Parietal lobe (tissue), 1 donor: Measurements from ENCODE around the gene ENOSF1. TPM values are rescaled to one million over a fixed set of nuclear protein-coding genes. Genes with fewer than 3 reads are reported as not detected.

Experiments
- total RNA-seq: library from RNA; depleted of rRNA; stranded (reverse); fragments of >200 nt; gene quantifications from one replicate; pipeline ENCODE4 v1.2.3, GENCODE V29; 2014

Gene ENOSF1, protein sequence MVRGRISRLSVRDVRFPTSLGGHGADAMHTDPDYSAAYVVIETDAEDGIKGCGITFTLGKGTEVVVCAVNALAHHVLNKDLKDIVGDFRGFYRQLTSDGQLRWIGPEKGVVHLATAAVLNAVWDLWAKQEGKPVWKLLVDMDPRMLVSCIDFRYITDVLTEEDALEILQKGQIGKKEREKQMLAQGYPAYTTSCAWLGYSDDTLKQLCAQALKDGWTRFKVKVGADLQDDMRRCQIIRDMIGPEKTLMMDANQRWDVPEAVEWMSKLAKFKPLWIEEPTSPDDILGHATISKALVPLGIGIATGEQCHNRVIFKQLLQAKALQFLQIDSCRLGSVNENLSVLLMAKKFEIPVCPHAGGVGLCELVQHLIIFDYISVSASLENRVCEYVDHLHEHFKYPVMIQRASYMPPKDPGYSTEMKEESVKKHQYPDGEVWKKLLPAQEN
- 5.9 TPM for total RNA-seq

GRCh38 chr18:712401-713134, at the start of gene ENOSF1:
Gene ENOSF1, minus strand, starts transcription at chr18:712630. Its CDS starts 43 bp downstream, at chr18:712587.

GRCh38 chr18:657311-658000, 55.0 kb downstream of the ENOSF1 start, which contains the start of gene TYMS:
Gene TYMS, plus strand, starts transcription at chr18:657653. Its CDS starts 90 bp downstream, at chr18:657743.

Other genes starting within 250 kb of the ENOSF1 start
- gene COLEC12, start 211.9 kb downstream of the ENOSF1 start, total RNA-seq: 5.0 TPM
- gene CETN1, start 132.2 kb downstream of the ENOSF1 start, total RNA-seq: not detected
- gene CLUL1, start 115.6 kb downstream of the ENOSF1 start, total RNA-seq: 0.94 TPM
- 7.5 TPM for gene TYMS, start 55.0 kb downstream of the ENOSF1 start, total RNA-seq
- 41.6 TPM for gene YES1, start 99.6 kb upstream of the ENOSF1 start, total RNA-seq
- 3.1 TPM for gene ADCYAP1, start 192.2 kb upstream of the ENOSF1 start, total RNA-seq